ENCODE results near the gene CLMP. TPM values are rescaled to one million over a fixed set of nuclear protein-coding genes. Genes with fewer than 3 reads are reported as not detected.
"Not testable (repeated sequence)": the region's sequence is repeated elsewhere in the genome, so short reads cannot be mapped to it uniquely, and the experiment has no call there.

The CLMP gene
- total RNA-seq, 1 donor from 2014 or later, result 34.5 TPM

GRCh38 chr11:123132881-123133280 is 62.2 kb downstream of the CLMP start:
- FAIRE-seq, result no peak
- H3K27me3 ChIP-seq (ENCODE audit: control insufficient read depth, insufficient read depth, low read length), result no peaks in the 10 kb centered on the region

GRCh38 chr11:123132034-123132766 is 62.8 kb downstream of the CLMP start:
- not testable (repeated sequence) for H3K36me3 ChIP-seq (ENCODE audit: control insufficient read depth, insufficient read depth, low read length); H3K4me3 ChIP-seq (ENCODE audit: low read depth, low read length); FAIRE-seq; H3K27me3 ChIP-seq (ENCODE audit: control insufficient read depth, insufficient read depth, low read length); DNase-seq (ENCODE audit: low read depth)

More at GRCh38 chr11:123132881-123133280, 62.2 kb downstream of the CLMP start:
- TF ChIP-seq, protein P1, sequence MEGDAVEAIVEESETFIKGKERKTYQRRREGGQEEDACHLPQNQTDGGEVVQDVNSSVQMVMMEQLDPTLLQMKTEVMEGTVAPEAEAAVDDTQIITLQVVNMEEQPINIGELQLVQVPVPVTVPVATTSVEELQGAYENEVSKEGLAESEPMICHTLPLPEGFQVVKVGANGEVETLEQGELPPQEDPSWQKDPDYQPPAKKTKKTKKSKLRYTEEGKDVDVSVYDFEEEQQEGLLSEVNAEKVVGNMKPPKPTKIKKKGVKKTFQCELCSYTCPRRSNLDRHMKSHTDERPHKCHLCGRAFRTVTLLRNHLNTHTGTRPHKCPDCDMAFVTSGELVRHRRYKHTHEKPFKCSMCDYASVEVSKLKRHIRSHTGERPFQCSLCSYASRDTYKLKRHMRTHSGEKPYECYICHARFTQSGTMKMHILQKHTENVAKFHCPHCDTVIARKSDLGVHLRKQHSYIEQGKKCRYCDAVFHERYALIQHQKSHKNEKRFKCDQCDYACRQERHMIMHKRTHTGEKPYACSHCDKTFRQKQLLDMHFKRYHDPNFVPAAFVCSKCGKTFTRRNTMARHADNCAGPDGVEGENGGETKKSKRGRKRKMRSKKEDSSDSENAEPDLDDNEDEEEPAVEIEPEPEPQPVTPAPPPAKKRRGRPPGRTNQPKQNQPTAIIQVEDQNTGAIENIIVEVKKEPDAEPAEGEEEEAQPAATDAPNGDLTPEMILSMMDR (IDR thresholded peaks at IDR 0.05; ENCODE audit: insufficient read depth, low read length, severe bottlenecking), result no peak
- Histone ChIP-seq H3K4me3 (ENCODE audit: low read depth, low read length) (no peak overlapping the region), H3K36me3 (ENCODE audit: control insufficient read depth, insufficient read depth, low read length) (no peaks in the 10 kb centered on the region)
- DNase-seq (ENCODE audit: low read depth), result no peak

DNA sequence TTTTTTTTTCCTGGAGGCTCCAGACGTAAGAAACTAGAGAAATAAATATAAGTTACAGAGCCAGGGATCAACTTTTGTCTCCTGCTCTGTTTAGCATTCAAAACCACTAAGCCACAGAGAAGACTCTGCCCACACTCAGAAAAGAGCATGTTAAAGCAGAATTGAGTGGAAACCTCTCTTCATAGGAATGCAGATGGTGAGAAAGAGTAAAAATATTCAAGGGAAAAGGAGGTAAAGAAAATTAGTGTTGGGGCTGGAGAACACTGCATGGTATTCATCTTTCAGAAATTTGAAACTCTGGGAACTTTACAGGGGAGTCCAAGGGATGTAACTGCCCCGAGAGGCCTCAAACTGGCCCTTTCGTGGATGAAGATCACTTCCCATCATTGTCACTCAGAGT is 65.1 kb downstream of the CLMP start:
- H3K27me3 ChIP-seq (ENCODE audit: control insufficient read depth, insufficient read depth, low read length), result no peaks in the 10 kb centered on the region
- H3K36me3 ChIP-seq (ENCODE audit: control insufficient read depth, insufficient read depth, low read length), result no peaks in the 10 kb centered on the region
- DNase-seq (ENCODE audit: low read depth), result no peak
- no peak for FAIRE-seq
- H3K4me3 ChIP-seq (ENCODE audit: low read depth, low read length), result no peak overlapping the region
- TF ChIP-seq, protein P1 (IDR thresholded peaks at IDR 0.05; ENCODE audit: insufficient read depth, low read length, severe bottlenecking), result no peak

DNA sequence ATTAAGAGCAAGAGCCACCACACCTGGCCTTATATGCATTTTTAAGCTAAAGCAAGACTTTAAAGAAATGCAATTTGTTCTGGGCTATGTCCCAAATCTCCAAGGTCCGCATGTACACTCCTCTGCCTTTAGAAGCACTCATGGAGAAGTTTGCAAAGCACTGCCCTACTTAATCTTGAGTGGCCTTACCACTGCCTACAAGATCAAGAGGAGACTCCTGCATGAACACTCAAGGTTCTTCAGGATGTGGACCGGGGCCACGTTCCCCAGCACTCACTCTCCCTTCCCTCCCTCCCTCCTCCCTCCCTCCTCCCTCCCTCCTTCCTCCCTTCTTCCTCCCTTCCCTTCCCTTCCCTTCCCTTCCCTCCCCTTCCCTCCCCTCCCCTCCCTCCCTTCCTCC is 69.9 kb downstream of the CLMP start:
- Histone ChIP-seq H3K36me3 (ENCODE audit: control insufficient read depth, insufficient read depth, low read length) (no peaks in the 10 kb centered on the region), H3K4me3 (ENCODE audit: low read depth, low read length) (no peak overlapping the region), H3K27me3 (ENCODE audit: control insufficient read depth, insufficient read depth, low read length) (no peaks in the 10 kb centered on the region)
- TF ChIP-seq, protein P1 (IDR thresholded peaks at IDR 0.05; ENCODE audit: insufficient read depth, low read length, severe bottlenecking), result no peak
- no peak for FAIRE-seq
- no peak for DNase-seq (ENCODE audit: low read depth)

DNA sequence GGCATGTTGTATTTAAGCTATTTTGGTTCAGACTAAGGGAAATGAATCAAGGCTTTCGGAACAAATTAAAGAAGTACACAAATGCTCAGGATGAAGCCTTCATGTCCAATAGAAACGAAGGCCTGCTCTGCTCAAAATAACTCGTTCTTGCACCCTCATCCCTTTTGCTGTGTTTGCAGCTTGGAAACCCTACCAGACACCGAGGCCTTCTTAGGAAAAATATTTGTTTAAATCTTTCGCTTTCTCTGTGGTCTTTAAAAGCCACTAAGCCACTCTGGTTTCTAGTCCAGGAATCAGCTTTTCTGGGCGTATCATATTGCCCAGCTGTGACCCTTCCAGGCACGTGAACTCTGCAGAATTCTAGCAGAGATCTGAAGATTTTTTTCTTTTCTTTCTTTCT is 72.2 kb downstream of the CLMP start:
- Histone ChIP-seq H3K4me3 (ENCODE audit: low read depth, low read length) (no peak overlapping the region), H3K36me3 (ENCODE audit: control insufficient read depth, insufficient read depth, low read length) (no peaks in the 10 kb centered on the region), H3K27me3 (ENCODE audit: control insufficient read depth, insufficient read depth, low read length) (no peaks in the 10 kb centered on the region)
- FAIRE-seq (no peak), DNase-seq (ENCODE audit: low read depth) (no peak)
- TF ChIP-seq, protein P1 (IDR thresholded peaks at IDR 0.05; ENCODE audit: insufficient read depth, low read length, severe bottlenecking), result no peak

GRCh38 chr11:123122341-123122740 is 72.7 kb downstream of the CLMP start:
- DNase-seq (ENCODE audit: low read depth) (peak; percentile 53), FAIRE-seq (no peak)
- Histone ChIP-seq H3K36me3 (ENCODE audit: control insufficient read depth, insufficient read depth, low read length) (no peaks in the 10 kb centered on the region), H3K27me3 (ENCODE audit: control insufficient read depth, insufficient read depth, low read length) (no peaks in the 10 kb centered on the region), H3K4me3 (ENCODE audit: low read depth, low read length) (no peak overlapping the region)
- TF ChIP-seq, protein P1 (IDR thresholded peaks at IDR 0.05; ENCODE audit: insufficient read depth, low read length, severe bottlenecking), result no peak
